HG02588 (cell line): ENCODE data around the gene XPNPEP2.
"Not testable (repeated sequence)": the region's sequence is repeated elsewhere in the genome, so short reads cannot be mapped to it uniquely, and the experiment has no call there.

ENCODE experiments used
- ATAC-seq: cut with Tn5 transposase; IDR thresholded peaks from one replicate; pipeline ENCODE4 v1.9.1; 2021; ENCODE audit warnings: mild to moderate bottlenecking, moderate library complexity; ENCODE audit not compliant: unreplicated experiment

XPNPEP2 gene

GRCh38 chrX:129719931-129720530 is 18.7 kb upstream of the XPNPEP2 start:
- ATAC-seq, result no peak

GRCh38 chrX:129720741-129721140 is 18.0 kb upstream of the XPNPEP2 start:
- no peak for ATAC-seq

GRCh38 chrX:129721414-129721813 is 17.4 kb upstream of the XPNPEP2 start:
- no peak for ATAC-seq

GRCh38 chrX:129721870-129722269 is 16.9 kb upstream of the XPNPEP2 start:
- ATAC-seq, result no peak

- no peak for ATAC-seq
Measured at GRCh38 chrX:129723511-129723910, 15.3 kb upstream of the XPNPEP2 start.

GRCh38 chrX:129724754-129725153 is 14.0 kb upstream of the XPNPEP2 start:
- no peak for ATAC-seq

- ATAC-seq, result no peak
Measured at GRCh38 chrX:129726307-129727111, 12.3 kb upstream of the XPNPEP2 start.

GRCh38 chrX:129728061-129728460 is 10.7 kb upstream of the XPNPEP2 start:
- no peak for ATAC-seq

GRCh38 chrX:129731228-129731627 is 7.6 kb upstream of the XPNPEP2 start:
- no peak for ATAC-seq

GRCh38 chrX:129732857-129733256 is 5.9 kb upstream of the XPNPEP2 start:
- ATAC-seq, result no peak

GRCh38 chrX:129733335-129733734 is 5.4 kb upstream of the XPNPEP2 start:
- no peak for ATAC-seq

- ATAC-seq, result no peak
Measured at GRCh38 chrX:129736491-129736890, 2.3 kb upstream of the XPNPEP2 start.

GRCh38 chrX:129737916-129738315 is 863 bp upstream of the XPNPEP2 start:
- no peak for ATAC-seq

- ATAC-seq, result no peak
Measured at GRCh38 chrX:129739578-129739977, 799 bp downstream of the XPNPEP2 start.

- ATAC-seq, result no peak
Measured at GRCh38 chrX:129741880-129742758, 3.3 kb downstream of the XPNPEP2 start.

- ATAC-seq, result not testable (repeated sequence)
Measured at GRCh38 chrX:129742759-129743152, 4.0 kb downstream of the XPNPEP2 start.

- ATAC-seq, result no peak
Measured at GRCh38 chrX:129743821-129744220, 5.0 kb downstream of the XPNPEP2 start.

GRCh38 chrX:129744861-129745321 is 6.1 kb downstream of the XPNPEP2 start:
- ATAC-seq, result no peak

GRCh38 chrX:129746557-129747470 is 8.0 kb downstream of the XPNPEP2 start:
- ATAC-seq, result no peak

- ATAC-seq, result no peak
Measured at GRCh38 chrX:129747533-129747932, 8.8 kb downstream of the XPNPEP2 start.
